Left kidney (tissue), 1 donor: ENCODE results near the gene ZNF277. TPM values are rescaled to one million over a fixed set of nuclear protein-coding genes. Genes with fewer than 3 reads are reported as not detected.

Experiments used
- polyA plus RNA-seq: library from polyadenylated mRNA; unstranded; fragments of 120-200 nt; gene quantifications from one replicate; pipeline ENCODE4 v1.2.1, GENCODE V29; 2013; ENCODE audit not compliant: insufficient read length

Gene ZNF277
- polyA plus RNA-seq, 1 donor: 42.6 TPM

Other genes with a start within 250 kb of the ZNF277 start
- 30.4 TPM for gene DOCK4, start 296 bp upstream of the ZNF277 start, polyA plus RNA-seq
- 49.2 TPM for gene IFRD1, start 243.8 kb downstream of the ZNF277 start, polyA plus RNA-seq